ENCODE results near the gene PXDN.
A peak's percentile ranks its signal among the peaks of the same experiment; 100 is the strongest.

Gene PXDN

DNA sequence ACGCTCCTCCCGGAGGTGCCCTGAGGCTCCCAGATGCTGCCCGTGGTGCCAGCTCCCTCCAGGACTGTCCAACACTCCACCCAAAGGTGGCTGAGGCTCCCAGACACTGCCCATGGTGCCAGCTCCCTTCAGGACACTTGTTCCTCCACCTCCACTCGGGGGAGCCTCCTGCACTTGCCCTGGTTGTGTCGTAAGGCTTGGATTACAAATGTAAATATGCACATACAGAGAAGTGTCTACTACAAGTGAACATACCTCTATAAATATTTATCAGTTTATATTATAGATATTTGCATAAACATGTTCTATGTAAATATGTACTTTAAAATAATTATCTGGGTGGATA is 143.3 kb downstream of the PXDN start:
- DNase-seq: no peak

GRCh38 chr2:1600191-1601066 is 143.9 kb downstream of the PXDN start:
- DNase-seq: no peak

GRCh38 chr2:1599301-1600085 is 144.8 kb downstream of the PXDN start:
- no peak for DNase-seq

GRCh38 chr2:1598800-1599199 is 145.5 kb downstream of the PXDN start:
- DNase-seq: no peak

GRCh38 chr2:1598041-1598710 is 146.1 kb downstream of the PXDN start:
- no peak for DNase-seq

DNA sequence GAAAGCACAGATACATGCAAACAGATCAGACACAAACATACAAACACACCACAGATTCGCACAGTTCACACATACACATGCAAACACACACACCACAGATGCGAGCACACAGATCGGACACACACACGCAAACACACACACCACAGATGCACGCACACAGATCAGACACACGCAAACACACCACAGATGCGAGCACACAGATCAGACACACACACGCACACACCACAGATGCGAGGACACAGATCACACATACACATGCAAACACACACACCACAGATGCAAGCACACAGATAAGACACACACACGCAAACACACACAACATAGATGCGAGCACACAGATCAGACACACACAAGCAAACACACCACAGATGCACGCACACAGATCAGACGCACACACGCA is 149.0 kb downstream of the PXDN start:
- no peak for DNase-seq

DNA sequence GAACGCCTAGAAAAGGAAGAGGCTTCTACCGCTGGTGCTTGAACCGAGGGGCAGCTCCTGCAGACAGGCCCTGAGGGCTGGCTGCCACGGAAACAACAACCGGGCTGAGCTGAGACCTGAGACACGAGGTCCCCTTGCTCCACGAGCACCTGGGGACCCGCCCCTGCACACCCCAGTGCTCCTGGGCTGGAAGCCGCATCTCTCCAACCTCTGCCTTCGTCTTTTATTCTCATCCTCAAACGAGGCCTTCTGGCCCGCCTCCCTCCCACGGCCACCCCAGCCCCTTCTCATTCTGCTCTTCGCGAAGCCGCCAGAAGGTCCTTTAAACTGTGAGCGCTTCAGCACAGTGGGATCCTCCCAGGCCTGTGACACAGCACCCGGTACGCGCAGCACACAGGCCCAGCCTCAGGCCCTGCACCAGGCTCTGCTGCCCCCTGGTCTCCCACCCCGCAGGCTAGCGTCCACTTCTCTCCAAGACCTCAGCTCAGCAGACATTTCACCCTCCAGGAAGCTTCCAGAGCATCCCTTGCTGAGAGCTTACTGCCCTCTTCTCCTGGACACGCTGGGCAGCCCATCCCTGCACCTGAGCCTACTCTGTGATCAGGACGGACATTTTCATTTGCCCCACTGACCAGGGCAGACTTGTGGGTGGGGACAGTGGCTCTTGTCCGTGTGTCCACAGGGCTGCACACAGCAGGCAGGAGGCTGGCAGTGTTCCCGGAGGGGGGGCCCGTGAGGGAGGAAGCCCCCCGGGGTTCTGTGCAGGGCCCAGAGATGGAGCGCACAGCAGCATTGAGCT is 149.7 kb downstream of the PXDN start:
- no peak for DNase-seq

GRCh38 chr2:1594123-1594372 is 150.3 kb downstream of the PXDN start:
- DNase-seq: no peak

- peak in 2 of 51 donors; percentile 29 to 36 for DNase-seq
Observed at GRCh38 chr2:1593371-1594122, 150.8 kb downstream of the PXDN start.

DNA sequence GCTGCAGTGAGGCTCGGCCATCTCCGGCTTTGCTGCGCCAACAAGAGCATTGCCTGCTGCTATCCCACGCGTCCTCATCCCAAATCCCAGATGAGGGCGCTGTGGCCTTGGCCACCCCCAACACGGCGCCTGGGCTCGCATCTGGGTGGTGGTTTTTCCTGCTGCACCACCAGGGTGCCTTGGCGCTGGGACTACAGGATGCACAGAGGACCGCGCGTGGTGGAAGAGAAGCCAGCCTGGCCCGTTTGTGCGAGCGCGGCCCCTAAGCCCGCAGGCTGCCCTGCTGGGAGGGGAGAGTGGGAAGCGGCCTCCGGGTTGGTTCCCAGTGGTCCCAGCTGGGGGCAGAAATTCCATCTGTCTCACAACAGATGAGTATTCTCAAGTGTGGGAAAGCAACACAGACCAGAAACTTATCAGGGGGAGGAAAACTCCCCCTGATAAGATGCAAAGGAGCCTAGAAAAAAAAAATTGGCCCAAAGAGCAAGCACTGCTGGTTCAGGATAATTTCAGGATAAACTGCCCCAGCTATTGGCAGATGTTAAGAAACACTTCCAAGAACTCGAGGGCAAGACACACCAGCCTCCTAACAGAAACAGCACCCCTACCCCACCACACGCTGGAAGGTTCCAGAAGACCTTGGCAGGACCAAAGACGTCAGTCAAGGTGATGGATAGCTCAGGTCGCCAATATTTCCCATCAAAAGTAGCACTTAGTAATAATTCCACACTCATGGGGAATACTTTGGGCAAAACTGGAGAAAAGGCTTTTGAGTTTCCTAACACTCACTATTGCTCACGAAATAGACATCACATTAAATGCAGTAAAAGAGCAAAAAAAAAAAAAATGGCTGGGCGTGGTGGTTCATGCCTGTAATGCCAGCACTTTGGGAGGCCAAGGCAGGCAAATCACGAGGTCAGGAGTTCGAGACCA is 152.1 kb downstream of the PXDN start:
- DNase-seq: peak in 14 of 51 donors; percentile 8 to 42 (median 30)

GRCh38 chr2:1591461-1591770 is 152.9 kb downstream of the PXDN start:
- DNase-seq: no peak

- no peak for DNase-seq
Observed at GRCh38 chr2:1590596-1591460, 153.5 kb downstream of the PXDN start.

GRCh38 chr2:1588978-1589621 is 155.2 kb downstream of the PXDN start:
- no peak for DNase-seq

DNA sequence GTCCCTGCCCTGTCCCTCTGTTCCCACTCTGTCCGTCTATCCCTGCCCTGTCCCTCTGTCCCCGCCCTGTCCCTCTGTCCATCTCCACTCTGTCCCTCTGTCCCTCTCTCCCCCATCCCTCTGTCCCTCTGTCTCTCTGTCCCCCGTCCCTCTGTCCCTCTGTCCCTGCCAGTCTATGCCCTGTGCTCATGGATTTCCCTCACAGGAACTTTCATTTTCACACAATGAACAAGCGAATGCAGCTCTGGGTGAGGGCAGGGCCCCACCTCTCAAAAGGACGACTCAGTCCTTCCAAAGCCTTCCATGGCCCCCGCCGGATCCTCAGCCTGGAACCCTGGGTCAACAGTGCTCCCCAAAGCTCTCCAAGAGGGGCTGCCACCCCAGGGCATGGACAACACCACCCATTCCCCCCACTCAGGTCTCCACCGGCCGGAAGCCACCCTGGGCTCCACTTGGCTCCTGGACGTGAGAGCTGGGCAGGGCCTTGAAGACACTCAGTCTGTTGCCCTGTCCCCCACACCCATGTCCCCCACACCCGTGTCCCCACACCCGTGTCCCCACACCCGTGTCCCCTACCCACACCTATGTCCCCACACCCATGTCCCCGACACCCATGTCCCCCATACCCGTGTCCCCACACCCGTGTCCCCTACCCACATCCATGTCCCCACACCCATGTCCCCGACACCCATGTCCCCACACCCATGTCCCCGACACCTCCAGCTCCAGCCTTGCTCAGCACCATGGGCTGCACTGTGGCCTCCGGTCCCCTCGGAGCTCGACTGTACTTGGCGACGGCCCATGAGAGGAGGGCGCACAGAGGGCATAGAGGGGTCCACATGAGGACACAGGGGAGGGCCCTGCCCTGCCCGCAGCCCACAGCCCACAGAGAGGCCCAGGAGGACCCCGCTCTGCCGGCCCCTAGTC is 156.0 kb downstream of the PXDN start:
- no peak for DNase-seq

DNA sequence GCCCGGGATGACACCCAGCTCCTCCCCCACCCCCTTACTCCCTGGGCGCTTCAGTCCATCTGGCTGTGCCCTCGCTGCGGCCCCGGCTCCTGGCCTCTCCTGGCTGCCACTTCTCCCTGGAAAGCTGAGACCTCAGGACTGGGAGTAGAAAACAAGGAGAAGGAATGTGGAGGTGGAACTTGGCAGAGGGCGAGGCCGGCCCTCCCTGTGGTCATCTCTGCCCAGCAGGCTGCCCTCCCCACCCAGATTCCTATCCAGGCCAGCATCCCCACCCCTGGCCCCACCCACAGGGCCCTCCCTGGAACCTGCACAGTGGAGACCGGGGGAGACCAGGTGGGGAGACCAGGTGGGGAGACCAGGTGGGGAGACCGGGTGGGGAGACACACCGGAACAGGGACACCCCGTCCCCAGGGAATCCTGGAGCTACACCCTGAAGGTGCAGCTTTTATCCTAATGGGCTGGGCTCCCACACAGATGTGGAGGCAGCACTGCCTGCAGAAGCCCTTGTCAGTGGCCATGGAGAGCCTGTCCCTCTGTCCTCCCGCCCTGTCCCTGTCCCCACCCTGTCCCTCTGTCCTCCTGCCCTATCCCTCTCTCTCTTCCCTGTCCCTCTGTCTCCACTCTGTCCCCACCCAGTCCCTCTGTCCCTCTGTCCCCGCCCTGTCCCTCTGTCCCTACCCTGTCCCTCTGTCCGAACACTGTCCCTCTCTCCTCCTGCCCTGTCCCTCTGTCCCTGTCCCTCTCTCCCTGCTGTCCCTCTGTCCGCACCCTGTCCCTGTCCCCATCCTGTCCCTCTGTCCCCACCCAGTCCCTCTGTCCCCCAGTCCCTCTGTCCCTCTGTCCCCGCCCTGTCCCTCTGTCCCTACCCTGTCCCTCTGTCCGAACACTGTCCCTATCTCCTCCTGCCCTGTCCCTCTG is 157.1 kb downstream of the PXDN start:
- no peak for DNase-seq

GRCh38 chr2:1586251-1586922 is 157.9 kb downstream of the PXDN start:
- DNase-seq: no peak

Data from hypothalamus (tissue), 51 donors.